ENCODE results near the gene HOPX. TPM values are rescaled to one million over a fixed set of nuclear protein-coding genes. Genes with fewer than 3 reads are reported as not detected.

The HOPX gene
- total RNA-seq, 2 donors from 2014 or later = 12.2 to 117 TPM

DNA sequence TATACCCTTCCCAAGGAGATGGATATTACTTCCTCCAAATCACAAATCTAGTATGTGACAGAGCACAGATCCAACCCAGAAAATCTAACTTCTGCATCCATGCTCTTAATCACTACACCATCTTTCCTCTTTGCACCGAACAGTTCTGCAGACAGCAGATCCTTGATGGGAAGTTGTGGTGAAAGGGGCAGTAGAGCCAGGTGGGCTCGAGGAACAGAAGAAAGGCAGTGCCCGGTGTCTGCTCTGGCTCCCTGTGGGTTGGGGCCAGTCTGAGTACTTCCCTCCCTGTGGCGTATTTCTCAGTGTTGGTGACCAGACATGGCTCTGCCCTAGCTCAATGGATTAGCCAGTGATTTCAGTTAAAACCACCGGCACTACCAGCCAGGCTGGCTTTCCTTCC lies 15.3 kb downstream of the HOPX start:
- WGBS = 79% methylated on average over 5 of the region's 5 CpGs
- Histone ChIP-seq H3K9me3 (no peaks in the 10 kb centered on the region), H3K4me3 (no peak overlapping the region), H3K27ac (no peak overlapping the region), H3K4me1 (replicated peaks) (no peaks in the 10 kb centered on the region), H3K27me3 (replicated peaks; ENCODE audit: insufficient read depth) (no peaks in the 10 kb centered on the region), H3K36me3 (no peaks in the 10 kb centered on the region)
- no peak for DNase-seq (ENCODE audit: low spot score)
- TF ChIP-seq POLR2AphosphoS5 (IDR thresholded peaks at IDR 0.05) (no peak), POLR2A (IDR thresholded peaks at IDR 0.05) (no peak)
- TF ChIP-seq, protein P1, sequence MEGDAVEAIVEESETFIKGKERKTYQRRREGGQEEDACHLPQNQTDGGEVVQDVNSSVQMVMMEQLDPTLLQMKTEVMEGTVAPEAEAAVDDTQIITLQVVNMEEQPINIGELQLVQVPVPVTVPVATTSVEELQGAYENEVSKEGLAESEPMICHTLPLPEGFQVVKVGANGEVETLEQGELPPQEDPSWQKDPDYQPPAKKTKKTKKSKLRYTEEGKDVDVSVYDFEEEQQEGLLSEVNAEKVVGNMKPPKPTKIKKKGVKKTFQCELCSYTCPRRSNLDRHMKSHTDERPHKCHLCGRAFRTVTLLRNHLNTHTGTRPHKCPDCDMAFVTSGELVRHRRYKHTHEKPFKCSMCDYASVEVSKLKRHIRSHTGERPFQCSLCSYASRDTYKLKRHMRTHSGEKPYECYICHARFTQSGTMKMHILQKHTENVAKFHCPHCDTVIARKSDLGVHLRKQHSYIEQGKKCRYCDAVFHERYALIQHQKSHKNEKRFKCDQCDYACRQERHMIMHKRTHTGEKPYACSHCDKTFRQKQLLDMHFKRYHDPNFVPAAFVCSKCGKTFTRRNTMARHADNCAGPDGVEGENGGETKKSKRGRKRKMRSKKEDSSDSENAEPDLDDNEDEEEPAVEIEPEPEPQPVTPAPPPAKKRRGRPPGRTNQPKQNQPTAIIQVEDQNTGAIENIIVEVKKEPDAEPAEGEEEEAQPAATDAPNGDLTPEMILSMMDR (IDR thresholded peaks at IDR 0.05) = no peak
- intact Hi-C loops (cut with DNase I) = no loop called here

GRCh38 chr4:56662782-56663468 lies 18.2 kb downstream of the HOPX start:
- DNase-seq (ENCODE audit: low spot score) = no peak
- intact Hi-C loops (cut with DNase I) = no loop called here
- no peaks in the 10 kb centered on the region for H3K4me1 ChIP-seq (replicated peaks)
- no peak overlapping the region for H3K4me3 ChIP-seq
- TF ChIP-seq, protein P1 (IDR thresholded peaks at IDR 0.05) = no peak
- TF ChIP-seq POLR2AphosphoS5 (IDR thresholded peaks at IDR 0.05) (no peak), POLR2A (IDR thresholded peaks at IDR 0.05) (no peak)
- WGBS = 66% methylated on average over 3 of the region's 3 CpGs
- no peaks in the 10 kb centered on the region for H3K36me3 ChIP-seq
- H3K27me3 ChIP-seq (replicated peaks; ENCODE audit: insufficient read depth) = no peaks in the 10 kb centered on the region
- no peak overlapping the region for H3K27ac ChIP-seq
- H3K9me3 ChIP-seq = no peaks in the 10 kb centered on the region

DNA sequence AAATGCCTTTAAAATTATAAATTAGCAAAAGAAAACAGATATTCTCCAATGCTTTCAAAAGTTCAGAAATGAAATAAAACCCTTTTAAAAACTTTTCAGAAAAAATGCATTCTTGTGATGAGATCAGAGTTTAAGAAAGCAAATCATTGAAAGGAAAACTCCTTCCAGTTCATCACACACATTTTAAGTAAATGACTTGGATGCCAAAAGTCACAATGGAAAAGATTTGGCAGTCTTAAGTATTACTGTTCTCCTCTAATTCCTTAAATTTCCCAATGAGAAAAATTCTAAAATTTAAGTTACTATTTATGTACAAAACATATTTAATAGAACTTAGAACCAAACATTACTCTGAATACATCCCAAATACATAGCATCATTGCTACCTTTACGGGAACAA lies 21.1 kb downstream of the HOPX start:
- Histone ChIP-seq H3K4me3 (no peak overlapping the region), H3K27ac (no peak overlapping the region), H3K9me3 (no peaks in the 10 kb centered on the region), H3K4me1 (replicated peaks) (peaks cover 1% of the 10 kb centered on the region), H3K36me3 (no peaks in the 10 kb centered on the region), H3K27me3 (replicated peaks; ENCODE audit: insufficient read depth) (no peaks in the 10 kb centered on the region)
- DNase-seq (ENCODE audit: low spot score) = no peak
- WGBS = 93% methylated on average over 1 of the region's 1 CpG
- TF ChIP-seq POLR2A (IDR thresholded peaks at IDR 0.05) = no peak
- intact Hi-C loops (cut with DNase I) = loop anchor here (5.0 kb wide), 3 partner anchors 67 to 142 kb away; no protein-coding TSS in a partner anchor

DNA sequence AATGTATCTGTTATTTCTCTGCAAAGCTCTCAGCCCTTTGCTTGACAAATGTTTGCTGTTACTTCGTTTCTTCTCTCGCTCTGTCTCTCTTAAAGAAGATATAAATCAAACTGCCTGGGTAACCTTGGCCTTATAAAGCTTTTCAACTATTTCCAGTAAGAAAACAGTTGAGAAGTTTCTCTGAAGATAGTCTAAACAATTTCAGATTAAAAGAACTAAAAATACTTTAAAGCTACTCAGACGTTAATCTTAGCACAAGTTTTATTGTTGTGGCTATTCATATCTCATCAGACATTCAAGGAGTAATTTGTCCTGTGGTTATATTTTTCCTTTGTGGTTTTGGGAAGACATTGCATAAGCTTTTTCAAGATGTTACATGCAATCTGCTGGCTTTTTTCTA lies 22.6 kb downstream of the HOPX start:
- H3K9me3 ChIP-seq = no peaks in the 10 kb centered on the region
- intact Hi-C loops (cut with DNase I) = loop anchor here (5.0 kb wide), 3 partner anchors 69 to 144 kb away; no protein-coding TSS in a partner anchor
- peaks cover 8% of the 10 kb centered on the region for H3K4me1 ChIP-seq (replicated peaks)
- H3K27me3 ChIP-seq (replicated peaks; ENCODE audit: insufficient read depth) = no peaks in the 10 kb centered on the region
- no peak for DNase-seq (ENCODE audit: low spot score)
- no peak overlapping the region for H3K4me3 ChIP-seq
- no peak overlapping the region for H3K27ac ChIP-seq
- TF ChIP-seq, protein P1 (IDR thresholded peaks at IDR 0.05) = no peak
- TF ChIP-seq POLR2A (IDR thresholded peaks at IDR 0.05) = no peak
- no peak for TF ChIP-seq POLR2AphosphoS5 (IDR thresholded peaks at IDR 0.05)
- WGBS = 21% methylated on average over 3 of the region's 3 CpGs
- no peaks in the 10 kb centered on the region for H3K36me3 ChIP-seq

DNA sequence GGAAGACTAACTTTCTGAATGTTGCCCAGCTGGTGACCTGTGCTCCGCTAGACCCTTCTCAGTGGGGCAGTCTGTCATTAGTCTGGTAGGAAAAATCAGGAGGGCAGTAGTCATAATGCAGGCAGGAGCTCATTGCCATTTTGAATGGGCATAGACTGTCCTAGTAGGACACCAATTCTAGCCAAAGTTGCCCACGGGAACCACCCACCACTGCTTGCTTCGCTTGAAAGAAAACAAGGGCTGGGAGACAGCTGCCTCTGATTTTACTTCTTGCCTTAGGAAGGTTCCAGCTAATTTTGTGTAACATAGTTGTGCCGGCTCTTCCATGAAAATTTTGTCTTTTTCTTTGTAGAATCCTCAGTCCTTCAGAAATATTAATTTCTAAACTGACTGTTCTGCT lies 23.3 kb downstream of the HOPX start:
- Histone ChIP-seq H3K4me3 (no peak overlapping the region), H3K4me1 (replicated peaks) (peaks cover 8% of the 10 kb centered on the region), H3K27ac (peak overlapping the region in 1 of 2 donors; percentile 2), H3K27me3 (replicated peaks; ENCODE audit: insufficient read depth) (no peaks in the 10 kb centered on the region), H3K9me3 (no peaks in the 10 kb centered on the region), H3K36me3 (no peaks in the 10 kb centered on the region)
- TF ChIP-seq, protein P1 (IDR thresholded peaks at IDR 0.05) = no peak
- no peak for TF ChIP-seq POLR2A (IDR thresholded peaks at IDR 0.05)
- no peak for DNase-seq (ENCODE audit: low spot score)
- intact Hi-C loops (cut with DNase I) = loop anchor here (5.0 kb wide), 3 partner anchors 69 to 144 kb away; no protein-coding TSS in a partner anchor
- 88% methylated on average over 4 of the region's 4 CpGs for WGBS
